Stimulated activated CD4-positive, alpha-beta T cell treated with anti-CD3 and anti-CD28 coated beads, Interleukin-4, amount 100 ng/mL, for 48 hours (primary cell): ENCODE results near the gene PRRG2.

Experiments
- DNase-seq, 2 donors: peaks; one replicate each; pipeline ENCODE4 v3.0.0-alpha.2; 2020; ENCODE audit warnings: low read depth in 2 of 2

Gene PRRG2

GRCh38 chr19:49640113-49640898 is 59.2 kb downstream of the PRRG2 start, which contains the start of gene RRAS:
RRAS (minus strand) TSS chr19:49640143; CDS start chr19:49640098, 45 bp downstream.
- peak; percentile 99 to 100 for DNase-seq
